OCI-LY7 (cell line): ENCODE data around the gene INO80D. TPM values are rescaled to one million over a fixed set of nuclear protein-coding genes. Genes with fewer than 3 reads are reported as not detected.

Experiments
- BruUV-seq: library from RNA; stranded (reverse); fragments of 400-500 nt; replicated peaks from 2 replicates; lab custom pipeline; 2021; lab: Mats Ljungman, UMichigan
- CTCF ChIA-PET: fragments of 300-600 bp; sonication (Branson Sonifier 250); formaldehyde crosslinking; loops from one replicate; lab custom pipeline; 2022; ENCODE audit warnings: antibody characterized with exemption; ENCODE audit not compliant: unreplicated experiment; lab: Charles Lee
- POLR2A ChIA-PET: fragments of 300-600 bp; sonication (Branson Sonifier 250); formaldehyde crosslinking; loops from one replicate; lab custom pipeline; 2022; ENCODE audit warnings: antibody characterized with exemption; lab: Charles Lee
- DNase-seq: peaks from one replicate; pipeline ENCODE4 v3.0.0-alpha.2; 2015; ENCODE audit warnings: low spot score
- H2AFZ ChIP-seq: fragments of 200-600 bp; sonication (generic), shearing (Covaris generic); 2 replicates; pipeline ENCODE4 v1.6.1; 2014; ENCODE audit warnings: mild to moderate bottlenecking, antibody characterized with exemption, low read length, moderate library complexity
- H3K27ac ChIP-seq: fragments of 200-600 bp; sonication (generic); 2 replicates; pipeline ENCODE4 v1.5.1; 2014; ENCODE audit warnings: mixed run types, low read depth, mild to moderate bottlenecking, moderate library complexity, low read length, inconsistent platforms; ENCODE audit not compliant: poor library complexity, severe bottlenecking
- H3K36me3 ChIP-seq: fragments of 200-600 bp; sonication (generic); 2 replicates; pipeline ENCODE4 v1.6.1; 2014; ENCODE audit warnings: mild to moderate bottlenecking, antibody characterized with exemption, low read length, moderate library complexity, mixed read lengths; ENCODE audit not compliant: insufficient read depth
- H3K4me1 ChIP-seq: fragments of 200-600 bp; sonication (generic); 2 replicates; pipeline ENCODE4 v1.5.1; 2014; ENCODE audit warnings: mild to moderate bottlenecking, low read length; ENCODE audit not compliant: insufficient read depth, poor library complexity, severe bottlenecking
- H3K4me2 ChIP-seq: fragments of 200-600 bp; sonication (generic); 2 replicates; pipeline ENCODE4 v1.6.1; 2014; ENCODE audit warnings: mild to moderate bottlenecking, low read length
- H3K4me3 ChIP-seq: fragments of 200-600 bp; sonication (generic); 2 replicates; pipeline ENCODE4 v1.5.1; 2014; ENCODE audit warnings: mild to moderate bottlenecking, low read depth, low read length; ENCODE audit not compliant: poor library complexity, severe bottlenecking
- H3K79me2 ChIP-seq: fragments of 200-600 bp; sonication (generic); 2 replicates; pipeline ENCODE4 v1.6.1; 2016; ENCODE audit warnings: low read depth, mild to moderate bottlenecking, low read length, moderate library complexity, mixed read lengths; ENCODE audit not compliant: insufficient read depth
- H3K9me2 ChIP-seq: fragments of 200-600 bp; sonication (generic); 2 replicates; pipeline ENCODE4 v1.6.1; 2016; ENCODE audit warnings: mild to moderate bottlenecking, low read length, mixed read lengths; ENCODE audit not compliant: insufficient read depth
- H3K9me3 ChIP-seq: fragments of 200-600 bp; sonication (generic); 2 replicates; pipeline ENCODE4 v1.6.1; 2014; ENCODE audit warnings: mild to moderate bottlenecking, mixed run types, low read length, mixed read lengths
- H4K20me1 ChIP-seq: fragments of 200-600 bp; sonication (generic); 2 replicates; pipeline ENCODE4 v1.6.1; 2014; ENCODE audit warnings: mild to moderate bottlenecking, antibody characterized with exemption, low read length, moderate library complexity, mixed read lengths; ENCODE audit not compliant: insufficient read depth
- CTCF ChIP-seq: fragments of 200-600 bp; sonication (generic); conservative IDR thresholded peaks from 2 replicates; pipeline ENCODE4 v1.5.1; 2014; ENCODE audit warnings: mild to moderate bottlenecking, antibody characterized with exemption, low read length, moderate library complexity, mixed read lengths
- EZH2phosphoT487 ChIP-seq: fragments of 200-600 bp; sonication (generic); IDR thresholded peaks from 2 replicates; pipeline ENCODE4 v1.6.1; 2018; ENCODE audit warnings: low read depth, borderline replicate concordance, mild to moderate bottlenecking, mixed run types, antibody characterized with exemption, low read length, moderate library complexity, mixed read lengths
- intact Hi-C: fragments of 100-400 bp; cut with micrococcal nuclease; formaldehyde crosslinking; loops from one replicate; pipeline ENCODE4 v1.10.0; 2022; ENCODE audit not compliant: unreplicated experiment
- total RNA-seq, 2 experiments: library from RNA; depleted of rRNA in 1 of 2; stranded (reverse); fragments of >200 nt in 1 of 2; shearing (Covaris generic) in 1 of 2; gene quantifications; 2 replicates each; pipeline ENCODE4 v1.2.3, GENCODE V29; 2014 to 2022

INO80D gene
- total RNA-seq, 2 experiments from 2014 or later: 14.2 to 21.6 TPM

DNA sequence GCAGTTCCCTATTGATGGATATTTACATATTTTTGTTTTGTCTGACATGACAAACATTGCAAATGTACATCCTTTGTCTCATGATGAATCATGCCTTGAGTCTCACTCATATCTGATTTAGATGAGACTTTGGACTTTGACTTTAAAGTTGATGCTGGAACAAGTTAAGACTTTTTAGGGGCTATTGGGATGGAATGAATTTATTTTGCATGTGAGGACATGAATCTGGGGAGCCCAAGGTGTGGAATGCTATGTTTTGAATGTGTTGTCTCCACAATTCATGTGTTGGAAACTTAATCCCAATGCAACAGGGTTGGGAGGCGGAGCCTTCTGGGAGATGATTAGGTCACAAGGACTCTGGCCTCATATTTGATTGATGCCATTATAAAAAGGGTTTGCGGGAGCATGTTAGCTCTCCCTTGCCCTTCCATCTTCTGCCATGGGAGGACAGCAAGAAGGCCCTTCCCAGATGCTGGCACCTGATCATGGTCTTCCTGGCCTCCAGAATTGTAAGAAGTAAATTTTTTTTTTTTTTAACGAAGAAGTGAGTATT lies 29.1 kb upstream of the INO80D start:
- no peaks in the 10 kb centered on the region for H4K20me1 ChIP-seq
- TF ChIP-seq CTCF (no peak), EZH2phosphoT487 (no peak)
- H3K4me3 ChIP-seq: no peak overlapping the region
- no TSS peak for BruUV-seq
- no peaks in the 10 kb centered on the region for H3K9me2 ChIP-seq
- no peak overlapping the region for H3K27ac ChIP-seq
- intact Hi-C loops: no loop called here
- ChIA-PET POLR2A (interaction anchor here (1.5 kb wide), 1 partner anchor 42 kb away, joined by 3 read pairs; no protein-coding TSS in a partner anchor), CTCF (no interaction called here)
- DNase-seq: no peak
- no peak overlapping the region for H2AFZ ChIP-seq
- H3K36me3 ChIP-seq: peaks cover 29% of the 10 kb centered on the region
- H3K79me2 ChIP-seq: no peaks in the 10 kb centered on the region
- no peaks in the 10 kb centered on the region for H3K4me1 ChIP-seq
- no peaks in the 10 kb centered on the region for H3K9me3 ChIP-seq
- H3K4me2 ChIP-seq: no peak overlapping the region

DNA sequence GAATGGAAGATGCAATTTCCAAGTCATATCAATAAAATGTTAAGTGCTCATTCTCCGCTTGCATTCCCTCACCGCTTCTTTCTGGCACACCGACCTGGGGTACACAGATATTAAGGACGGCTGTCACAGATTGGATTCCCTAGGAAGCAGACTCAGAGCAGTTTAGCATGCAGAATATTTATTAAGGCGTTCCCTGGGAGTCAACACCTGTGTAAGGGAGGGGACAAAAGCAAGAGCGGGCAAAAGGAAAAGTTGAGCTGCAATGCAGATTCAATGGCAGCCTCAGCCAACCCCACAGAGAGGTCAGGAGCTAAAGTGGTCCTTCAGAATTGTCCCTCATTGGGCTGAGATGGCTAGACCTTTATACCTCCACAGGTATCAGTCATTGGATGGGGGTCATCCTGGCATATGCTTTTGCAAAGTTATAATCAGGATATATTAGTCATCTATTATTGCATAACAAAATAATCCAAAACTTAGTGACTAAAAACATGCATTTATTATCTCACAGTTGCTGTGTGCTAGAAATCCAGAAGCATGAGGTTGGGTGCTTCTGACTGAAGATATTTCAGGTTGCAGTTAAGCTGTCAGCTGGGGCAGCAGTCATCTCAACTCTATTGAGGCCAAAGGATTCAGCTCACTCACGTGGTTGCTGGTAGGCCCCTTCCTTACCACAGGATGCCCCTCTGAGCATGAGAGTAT lies 27.0 kb upstream of the INO80D start:
- ChIA-PET CTCF (interaction anchor here (0.6 kb wide), 1 partner anchor 154 kb away, joined by 3 read pairs; no protein-coding TSS in a partner anchor), POLR2A (interaction anchor here (0.6 to 2.2 kb wide), 3 partner anchors 20 to 53 kb away, joined by 3 to 7 read pairs (median 3); no protein-coding TSS in a partner anchor)
- H3K9me2 ChIP-seq: no peaks in the 10 kb centered on the region
- intact Hi-C loops: no loop called here
- H3K4me3 ChIP-seq: no peak overlapping the region
- TF ChIP-seq CTCF (no peak), EZH2phosphoT487 (no peak)
- no peaks in the 10 kb centered on the region for H3K79me2 ChIP-seq
- no peak overlapping the region for H3K27ac ChIP-seq
- no peaks in the 10 kb centered on the region for H3K9me3 ChIP-seq
- no peak overlapping the region for H3K4me2 ChIP-seq
- no TSS peak for BruUV-seq
- H2AFZ ChIP-seq: no peak overlapping the region
- H3K4me1 ChIP-seq: no peaks in the 10 kb centered on the region
- no peak for DNase-seq
- no peaks in the 10 kb centered on the region for H4K20me1 ChIP-seq
- H3K36me3 ChIP-seq: peaks cover 17% of the 10 kb centered on the region

DNA sequence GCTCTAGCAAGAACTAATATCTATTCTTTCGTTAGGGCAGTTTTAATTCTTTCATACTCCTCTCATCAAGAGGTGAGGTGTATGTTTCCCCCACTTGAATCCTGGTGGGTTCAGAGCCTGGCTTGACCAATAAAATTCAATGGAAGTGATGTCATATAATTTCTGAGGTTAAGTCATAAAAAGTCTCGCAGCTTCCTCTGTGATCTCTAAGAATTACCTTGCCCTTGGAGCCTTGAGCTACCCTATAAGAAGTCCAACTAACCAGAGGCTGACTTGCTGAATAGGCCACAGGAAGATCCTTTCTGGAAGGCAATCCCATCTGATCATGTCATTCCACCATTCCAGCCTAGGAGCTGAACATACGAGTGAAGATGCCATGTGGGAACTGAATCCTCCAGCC lies 26.1 kb upstream of the INO80D start:
- no TSS peak for BruUV-seq
- CTCF ChIA-PET: no interaction called here
- H3K9me2 ChIP-seq: no peaks in the 10 kb centered on the region
- POLR2A ChIA-PET: interaction anchor here (0.6 to 2.2 kb wide), 2 partner anchors 21 to 654 kb away, joined by 3 to 7 read pairs; no protein-coding TSS in a partner anchor
- no peak overlapping the region for H3K4me3 ChIP-seq
- intact Hi-C loops: no loop called here
- no peaks in the 10 kb centered on the region for H4K20me1 ChIP-seq
- H3K4me2 ChIP-seq: no peak overlapping the region
- no peak overlapping the region for H2AFZ ChIP-seq
- H3K79me2 ChIP-seq: no peaks in the 10 kb centered on the region
- TF ChIP-seq CTCF (no peak), EZH2phosphoT487 (no peak)
- H3K4me1 ChIP-seq: no peaks in the 10 kb centered on the region
- peaks cover 13% of the 10 kb centered on the region for H3K36me3 ChIP-seq
- no peaks in the 10 kb centered on the region for H3K9me3 ChIP-seq
- DNase-seq: no peak
- H3K27ac ChIP-seq: no peak overlapping the region
